NOMO-1 treated with DMSO at 0.1 percent for 48 hours (cell line): ENCODE results near the gene USP49.

Experiments used
- DNase-seq: peaks from one replicate; lab custom pipeline; 2025; ENCODE audit not compliant: unreplicated experiment; lab: John Stamatoyannopoulos, UW

Gene USP49

GRCh38 chr6:41877051-41877680 is 18.0 kb downstream of the USP49 start:
- DNase-seq, result no peak

- no peak for DNase-seq
Measured at GRCh38 chr6:41874741-41875140, 20.4 kb downstream of the USP49 start.

DNA sequence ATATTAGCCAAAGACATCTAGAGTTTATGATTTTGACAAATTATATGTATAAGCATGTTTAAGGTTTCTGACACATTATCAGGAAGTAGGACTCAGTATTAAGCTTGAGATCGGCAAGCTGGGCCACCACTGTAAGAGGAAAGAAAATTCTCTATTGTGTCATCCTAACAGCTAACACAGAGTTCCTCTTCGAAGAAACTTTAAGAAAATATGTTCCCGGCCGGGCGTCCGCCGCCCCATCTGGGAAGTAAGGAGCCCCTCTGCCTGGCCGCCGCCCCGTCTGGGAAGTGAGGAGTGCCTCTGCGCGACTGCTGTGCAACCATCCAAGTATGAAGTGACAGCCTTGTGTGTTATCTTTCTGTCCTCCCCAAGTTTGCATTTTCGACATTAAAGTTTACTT is 23.0 kb downstream of the USP49 start:
- no peak for DNase-seq

DNA sequence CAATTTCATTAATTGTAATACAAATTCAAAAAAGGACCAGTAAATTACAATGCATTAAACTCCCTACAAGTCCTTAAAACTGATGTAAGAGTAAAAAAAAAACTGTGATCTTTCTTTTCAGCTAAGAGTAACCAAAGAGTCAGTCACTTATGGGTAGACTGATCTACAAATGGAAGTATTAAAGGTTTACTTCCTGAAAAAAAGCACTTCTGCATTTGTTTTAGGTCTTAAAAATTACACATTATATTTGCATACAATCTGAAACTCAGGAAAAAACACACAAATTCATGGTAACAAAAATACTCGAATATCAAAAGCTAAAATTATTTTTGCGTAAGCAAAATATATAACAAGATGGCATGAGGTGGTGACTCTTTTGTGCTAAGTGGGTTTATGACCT is 23.5 kb downstream of the USP49 start:
- DNase-seq, result peak; percentile 17

- no peak for DNase-seq
Measured at GRCh38 chr6:41859356-41859755, 35.8 kb downstream of the USP49 start.

- DNase-seq, result no peak
Measured at GRCh38 chr6:41858703-41859102, 36.5 kb downstream of the USP49 start.

DNA sequence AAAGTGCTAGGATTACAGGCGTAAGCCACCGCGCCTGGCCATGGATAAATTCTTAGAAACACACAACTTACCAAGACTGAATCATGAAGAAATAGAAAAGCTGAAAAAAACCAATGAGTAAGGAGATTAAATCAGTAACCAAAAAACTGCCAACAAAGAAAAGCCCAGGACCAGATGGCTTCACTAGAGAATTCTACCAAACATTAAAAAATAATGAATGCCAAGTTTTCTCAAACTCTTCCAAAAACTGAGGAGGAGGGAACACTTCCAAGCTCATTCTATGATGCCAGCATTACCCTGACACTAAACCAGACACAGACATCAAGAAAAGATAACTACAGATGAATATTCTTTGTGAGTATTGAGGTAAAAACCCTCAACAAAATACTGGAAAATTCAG is 44.3 kb downstream of the USP49 start:
- no peak for DNase-seq

- DNase-seq, result peak; percentile 39
Measured at GRCh38 chr6:41846666-41847237, 48.4 kb downstream of the USP49 start.

GRCh38 chr6:41843178-41843577 is 52.0 kb downstream of the USP49 start:
- no peak for DNase-seq

- no peak for DNase-seq
Measured at GRCh38 chr6:41840326-41840725, 54.8 kb downstream of the USP49 start.

- no peak for DNase-seq
Measured at GRCh38 chr6:41836660-41837052, 58.5 kb downstream of the USP49 start.

- no peak for DNase-seq
Measured at GRCh38 chr6:41836022-41836659, 59.0 kb downstream of the USP49 start.

DNA sequence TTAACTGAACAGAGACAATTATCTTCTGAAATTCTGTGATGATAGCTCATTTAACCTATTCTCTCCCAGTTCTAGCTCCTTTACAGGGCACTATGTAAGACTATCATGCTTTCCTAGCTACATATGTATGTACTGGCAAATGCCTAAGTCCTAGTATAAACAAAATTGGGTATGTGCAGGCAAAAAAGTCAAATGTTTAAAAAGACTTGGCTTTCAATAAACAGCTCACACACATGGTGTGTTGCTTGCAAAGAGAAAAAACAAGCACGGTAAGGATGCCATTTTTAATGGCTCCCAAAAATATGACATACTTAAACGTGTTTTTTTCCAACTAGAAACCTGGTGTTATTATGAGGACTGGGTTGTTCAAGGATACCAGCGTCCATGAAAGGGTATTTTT is 62.9 kb downstream of the USP49 start:
- DNase-seq, result no peak

GRCh38 chr6:41826343-41827022 is 68.7 kb downstream of the USP49 start:
- DNase-seq, result no peak

- DNase-seq, result no peak
Measured at GRCh38 chr6:41824571-41825569, 70.3 kb downstream of the USP49 start.

DNA sequence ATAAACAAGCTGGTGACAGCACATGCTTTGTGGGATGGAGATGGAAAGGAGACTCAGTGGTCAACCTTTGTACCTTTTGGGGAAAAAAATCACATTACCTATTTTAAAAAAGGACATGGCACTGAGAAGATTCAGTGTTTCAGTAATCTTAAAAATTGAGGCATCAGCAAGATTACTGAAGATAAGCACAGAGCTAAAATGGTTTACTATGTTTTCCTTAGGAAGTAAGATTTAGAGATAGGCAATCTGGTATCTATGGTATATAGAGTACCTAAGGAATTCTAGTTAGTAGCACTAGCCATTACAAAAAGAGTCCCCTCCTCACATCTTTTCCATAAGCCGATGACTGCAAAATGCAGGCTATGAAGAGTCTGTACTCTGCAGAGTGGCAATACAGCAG is 72.0 kb downstream of the USP49 start:
- no peak for DNase-seq

DNA sequence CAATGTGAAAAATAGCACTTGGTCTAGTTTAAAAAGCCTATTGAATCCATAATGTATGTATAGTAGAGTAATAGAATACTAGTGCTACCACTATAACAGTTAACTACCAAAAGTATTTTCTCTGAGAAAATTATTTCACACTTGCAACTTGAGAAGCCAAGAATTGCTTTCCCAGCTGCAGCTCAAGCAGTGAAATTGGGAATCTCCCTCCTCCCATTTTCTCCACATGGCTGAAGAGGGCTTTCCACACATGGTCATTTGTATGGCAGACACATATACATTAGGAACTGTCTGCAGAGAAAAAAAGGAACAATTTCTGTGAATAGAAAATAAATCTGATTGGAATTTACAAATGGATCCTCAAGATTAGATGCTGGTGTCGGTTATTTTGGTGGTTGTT is 73.2 kb downstream of the USP49 start:
- no peak for DNase-seq

DNA sequence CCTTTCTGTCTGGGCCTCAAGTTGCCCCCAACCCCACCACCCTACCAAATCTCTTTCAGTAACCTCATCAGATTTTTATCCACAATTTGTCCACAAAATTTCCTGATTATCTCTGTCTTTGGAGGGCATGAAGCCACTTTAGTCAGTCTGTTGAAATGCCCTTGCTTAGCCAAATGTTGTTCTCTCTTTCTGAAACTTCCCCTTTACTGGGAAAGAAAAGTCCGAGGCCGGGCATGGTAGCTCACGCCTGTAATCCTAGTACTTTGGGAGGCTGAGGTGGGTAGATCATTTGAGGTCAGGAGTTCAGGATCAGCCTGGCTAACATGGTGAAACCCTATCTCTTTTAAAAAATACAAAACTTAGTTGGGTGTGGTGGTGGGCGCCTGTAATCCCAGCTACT is 73.9 kb downstream of the USP49 start:
- no peak for DNase-seq

DNA sequence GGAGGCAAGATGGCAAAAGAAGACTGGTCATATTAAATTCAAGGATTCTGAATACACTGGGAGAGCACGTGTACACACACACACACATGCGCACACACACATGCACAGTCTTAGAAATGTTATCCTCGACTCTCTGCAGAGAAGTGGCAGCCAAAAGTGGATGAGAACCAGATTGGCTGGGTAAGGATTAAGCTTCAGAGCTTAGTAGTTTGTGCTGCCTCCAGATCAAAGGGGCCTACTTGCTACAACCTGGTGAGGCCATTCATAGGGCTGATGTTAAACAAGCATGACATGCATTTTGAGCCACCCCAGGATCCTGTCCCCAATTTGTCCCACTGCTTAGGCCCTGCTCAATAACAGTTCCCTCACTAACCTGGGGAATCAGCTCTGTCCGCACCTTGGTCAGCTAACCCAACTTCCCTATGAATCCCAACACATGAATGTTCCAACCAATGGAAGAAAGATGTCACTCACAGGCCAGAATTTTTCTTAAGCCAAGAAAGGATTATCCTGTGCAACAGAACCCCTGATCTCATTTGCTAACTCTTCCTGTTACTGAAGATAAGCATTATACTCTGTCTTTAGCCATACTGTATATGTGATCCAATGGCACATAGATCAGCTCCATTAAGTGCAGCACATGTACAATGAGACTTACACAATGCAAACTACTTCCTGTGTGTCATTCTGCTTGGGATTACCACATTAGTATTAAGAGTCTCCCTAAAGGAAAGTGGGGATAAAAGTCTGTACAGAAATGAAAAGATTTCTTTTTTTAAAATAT is 76.7 kb downstream of the USP49 start:
- DNase-seq, result peak; percentile 27

DNA sequence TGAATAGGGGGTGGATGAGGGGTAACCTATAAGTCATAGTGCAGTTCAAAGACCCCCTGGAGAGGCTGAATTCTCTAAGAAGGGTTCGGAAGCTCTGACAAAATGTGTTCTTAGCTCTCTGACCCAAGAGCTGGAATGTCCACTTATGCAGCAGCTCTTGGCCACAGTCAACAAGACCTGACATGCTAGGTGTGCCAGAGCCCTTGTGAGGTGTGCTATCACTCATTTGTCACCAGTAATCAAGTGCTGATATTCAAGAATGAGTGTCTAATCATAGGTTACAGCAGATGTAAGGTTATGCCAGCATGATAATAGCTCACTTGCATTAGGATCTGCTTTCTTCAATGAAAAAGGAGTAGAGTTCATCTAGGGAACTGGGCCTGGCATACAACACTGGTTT is 79.6 kb downstream of the USP49 start:
- no peak for DNase-seq
